Stimulated activated CD8-positive, alpha-beta memory T cell treated with anti-CD3 and anti-CD28 coated beads, Interleukin-7, amount 100 ng/mL, for 24 hours (primary cell): ENCODE measurements around the gene FAM180A.
"Not testable (repeated sequence)": the region's sequence is repeated elsewhere in the genome, so short reads cannot be mapped to it uniquely, and the experiment has no call there.

Experiments
- DNase-seq: peaks from one replicate; pipeline ENCODE4 v3.0.0-alpha.2; 2020; ENCODE audit warnings: low read depth

FAM180A gene

GRCh38 chr7:135741905-135742304 is 6.7 kb downstream of the FAM180A start:
- DNase-seq, result no peak

DNA sequence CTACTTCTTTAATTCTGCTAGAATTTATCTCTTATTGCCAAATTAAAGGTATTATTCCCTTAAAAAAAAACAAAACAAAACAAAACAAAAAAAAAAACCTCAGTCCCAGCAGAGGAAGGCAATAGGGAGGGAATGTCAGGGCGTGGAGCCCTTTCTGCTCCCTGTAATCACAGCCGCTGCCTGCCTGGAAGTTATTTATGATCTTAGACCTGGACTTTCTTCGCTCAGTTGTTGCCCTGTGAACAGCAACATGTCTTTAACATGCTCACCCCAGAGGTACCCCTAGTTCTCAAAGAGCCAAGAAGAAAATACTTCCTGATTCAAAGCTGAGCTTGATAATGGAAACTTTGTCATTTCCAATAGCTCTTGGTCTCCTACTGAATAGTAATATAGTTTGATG is 7.7 kb downstream of the FAM180A start:
- DNase-seq, result no peak

DNA sequence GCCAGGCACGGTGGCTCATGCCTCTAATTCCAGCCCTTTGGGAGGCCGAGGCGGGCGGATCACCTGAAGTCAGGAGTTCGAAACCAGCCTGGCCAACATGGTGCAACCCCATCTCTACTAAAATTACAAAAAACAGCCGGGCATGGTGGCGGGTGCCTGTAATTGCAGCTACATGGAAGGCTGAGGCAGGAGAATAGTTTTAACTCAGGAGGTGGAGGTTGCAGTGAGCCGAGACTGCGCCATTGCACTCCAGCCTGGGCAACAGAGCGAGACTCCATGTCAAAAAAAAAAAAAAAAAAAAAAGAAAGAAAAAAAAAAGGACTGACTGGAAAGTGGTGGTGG is 11.3 kb downstream of the FAM180A start:
- not testable (repeated sequence) for DNase-seq

DNA sequence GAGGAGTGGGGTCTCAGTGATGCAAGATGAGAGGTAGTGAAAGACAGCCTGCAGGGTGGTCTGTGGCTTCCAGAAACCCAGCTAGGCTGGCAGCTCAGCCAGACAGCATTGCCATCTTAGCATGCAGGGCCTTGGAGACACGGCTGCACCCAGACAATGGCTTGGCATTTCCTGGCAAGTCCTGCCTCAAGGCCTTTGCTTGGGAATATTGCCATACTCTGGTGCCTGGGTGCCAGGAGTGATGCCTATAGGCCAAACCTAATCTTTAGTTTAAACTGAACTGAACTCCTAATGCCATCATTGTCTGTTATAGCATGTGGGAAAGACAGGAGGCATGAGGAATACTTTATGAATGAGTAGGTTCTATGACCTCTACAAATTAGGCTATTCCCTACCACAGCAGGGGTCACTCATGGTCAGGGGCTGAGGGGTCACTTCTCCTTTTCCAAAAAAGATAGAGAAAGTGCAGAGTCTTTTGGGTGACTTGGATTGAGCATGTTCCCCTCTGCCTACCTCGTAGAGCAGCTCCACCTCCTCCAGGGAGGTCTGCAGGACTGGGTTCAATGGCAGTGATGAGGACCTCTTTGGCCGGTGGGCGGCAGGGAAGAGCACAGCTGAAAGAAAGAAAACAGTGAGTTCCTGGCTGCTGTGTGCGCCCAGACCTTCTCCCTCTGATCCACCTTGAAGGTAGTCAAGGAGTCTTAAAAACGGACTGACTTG is 11.9 kb downstream of the FAM180A start:
- no peak for DNase-seq

DNA sequence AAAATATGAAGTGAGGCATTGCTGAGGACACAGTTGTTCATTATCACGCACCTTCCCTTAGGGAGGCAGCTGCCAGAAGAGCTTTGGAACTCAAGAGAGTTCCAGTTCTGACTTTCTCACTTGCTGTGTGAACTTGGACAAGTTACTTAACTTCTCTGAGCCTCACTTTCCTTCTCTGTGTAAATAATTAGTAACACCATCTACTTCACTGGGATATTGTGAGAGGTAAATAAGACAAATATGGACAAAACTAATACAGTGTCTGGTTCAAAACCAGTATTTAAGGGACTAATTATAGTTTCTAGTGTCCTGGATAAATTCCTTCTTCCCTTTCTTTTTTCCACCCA is 14.3 kb downstream of the FAM180A start:
- DNase-seq, result no peak

DNA sequence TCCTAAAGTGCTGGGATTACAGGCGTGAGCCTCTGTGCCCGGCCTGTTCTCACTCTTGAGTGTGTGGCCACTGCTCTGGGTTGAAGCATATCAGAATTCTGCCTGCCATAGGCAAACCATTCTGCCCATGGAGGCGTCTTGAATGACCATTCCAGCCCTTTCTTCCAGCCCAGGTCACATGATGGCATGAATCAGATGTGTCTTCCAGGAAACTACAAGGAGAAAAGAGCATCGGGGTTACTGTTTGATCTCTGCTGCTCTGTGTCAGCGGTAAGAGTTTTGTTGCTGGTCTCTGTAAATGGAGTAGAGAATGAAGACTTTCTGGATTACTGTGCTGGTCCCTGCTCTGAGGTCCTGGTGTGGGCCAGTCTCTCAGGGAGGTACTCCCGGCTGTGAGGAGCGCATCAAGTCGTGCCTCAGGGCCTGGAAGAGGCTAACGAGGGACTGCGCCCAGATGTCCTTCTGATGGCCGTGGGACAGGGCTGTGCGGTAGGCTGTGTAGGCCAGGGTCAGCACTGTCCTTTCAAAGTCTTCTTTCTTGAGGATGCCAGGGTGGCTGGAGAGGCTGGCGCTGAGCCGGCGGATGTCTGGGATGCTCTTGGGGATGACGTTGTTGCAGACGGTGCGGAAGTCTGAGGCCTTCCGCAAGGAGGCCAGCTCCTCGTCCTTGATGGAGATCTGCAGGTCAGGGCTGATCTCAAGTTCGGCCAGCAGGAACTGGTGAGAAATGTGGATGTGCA is 14.8 kb downstream of the FAM180A start:
- DNase-seq, result no peak

DNA sequence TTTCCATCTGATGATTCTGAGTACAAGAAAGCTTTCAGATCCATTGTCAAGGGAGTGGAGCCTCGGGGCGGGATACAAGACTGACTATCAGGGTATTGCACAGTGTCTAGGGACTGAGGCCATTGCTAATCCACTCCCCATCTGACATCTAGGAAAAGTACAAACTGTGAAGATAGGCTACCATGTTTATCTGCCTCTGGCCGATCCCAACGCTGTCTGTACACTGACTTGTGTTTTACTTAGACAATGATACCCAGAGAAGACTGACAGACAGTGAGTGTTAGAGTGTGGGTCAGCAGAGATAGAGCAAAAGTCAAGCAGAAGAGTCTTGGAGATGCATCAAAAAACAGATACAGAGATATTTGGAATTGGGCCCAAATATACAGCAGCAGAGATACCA is 17.5 kb downstream of the FAM180A start:
- no peak for DNase-seq

DNA sequence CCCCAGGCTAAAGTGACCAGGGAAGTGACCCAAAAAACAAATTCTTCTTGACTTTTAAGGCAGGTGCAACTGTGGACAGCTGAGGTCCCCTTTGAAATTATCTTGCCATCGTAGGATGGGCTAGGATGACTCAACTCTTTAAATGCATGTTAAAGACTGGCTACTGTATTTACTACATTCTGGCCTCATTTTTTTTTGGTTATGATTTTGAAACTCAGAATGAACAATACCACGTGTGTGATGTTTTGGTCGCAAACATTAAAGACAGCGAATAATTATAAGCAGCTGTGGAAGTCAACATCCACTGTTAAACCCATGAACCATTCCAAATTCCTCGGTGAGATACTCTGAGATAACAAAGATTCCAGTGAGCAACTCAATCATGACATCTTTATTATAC is 19.4 kb downstream of the FAM180A start:
- no peak for DNase-seq

DNA sequence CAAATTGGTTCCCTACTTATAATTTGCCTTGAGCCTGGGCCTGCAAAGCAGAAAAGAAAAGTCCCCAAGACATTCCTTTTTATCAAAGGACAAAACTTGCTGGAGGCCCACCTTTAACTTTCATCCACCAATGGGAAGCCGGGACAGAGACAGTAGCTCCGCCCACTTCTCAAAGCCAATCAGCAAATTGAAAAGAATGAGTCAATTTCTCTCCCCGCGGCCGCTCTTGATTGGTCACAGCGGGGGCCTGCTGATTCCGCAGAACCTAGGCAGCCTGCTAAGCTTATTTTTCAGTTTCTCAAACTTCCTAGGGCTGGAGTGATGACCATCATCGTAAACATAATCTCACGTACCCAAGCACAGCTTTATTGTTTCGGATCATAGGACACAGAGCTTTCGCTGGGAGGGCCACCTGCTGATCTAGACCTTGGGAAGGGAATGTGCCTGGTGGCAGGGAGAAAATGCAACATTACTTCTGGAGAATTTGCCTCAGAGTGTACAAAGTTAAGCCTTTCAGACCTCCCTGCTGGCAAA is 20.4 kb downstream of the FAM180A start, which contains the start of gene SLC13A4:
Gene SLC13A4 (minus strand): TSS at position 51 of the 534 bp plus-strand sequence. CDS start 690 bp downstream, outside the sequence.
- no peak for DNase-seq

GRCh38 chr7:135726911-135727673 is 21.5 kb downstream of the FAM180A start:
- DNase-seq, result no peak

GRCh38 chr7:135726276-135726788 is 22.3 kb downstream of the FAM180A start:
- no peak for DNase-seq

- DNase-seq, result no peak
Measured at GRCh38 chr7:135723411-135723810, 25.2 kb downstream of the FAM180A start.

GRCh38 chr7:135721198-135721820 is 27.3 kb downstream of the FAM180A start:
- DNase-seq, result no peak

GRCh38 chr7:135719688-135720087 is 28.9 kb downstream of the FAM180A start:
- no peak for DNase-seq

DNA sequence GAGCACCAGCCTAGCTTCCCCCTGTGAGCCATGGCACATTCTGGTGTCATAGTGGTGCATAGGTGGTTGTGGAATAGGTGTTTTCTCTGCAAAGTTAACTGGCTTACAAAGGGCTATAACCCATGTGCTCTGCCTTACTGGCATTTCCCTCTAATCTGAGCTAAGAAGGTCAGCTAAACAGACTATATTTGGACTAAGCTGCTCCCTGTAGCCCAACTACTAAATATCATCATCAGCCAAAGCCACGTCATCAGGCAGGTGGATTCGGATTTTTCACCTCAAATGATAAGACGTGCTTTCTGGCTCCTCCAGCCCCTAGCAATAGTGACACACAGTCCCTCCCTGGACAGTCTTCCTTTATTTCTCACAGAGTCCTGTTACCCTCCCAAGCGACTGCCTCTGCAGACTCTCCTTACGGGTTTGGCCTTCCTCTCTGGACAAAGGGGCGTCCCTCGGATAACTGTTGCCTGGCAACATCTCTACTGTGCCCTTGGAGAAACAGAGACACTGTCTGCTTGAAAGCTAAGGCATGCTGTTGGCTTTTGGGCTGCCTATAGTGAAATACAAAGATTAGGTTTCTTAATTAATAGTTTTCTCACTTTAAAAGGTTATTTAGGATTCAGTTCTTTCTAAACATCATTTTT is 29.7 kb downstream of the FAM180A start:
- DNase-seq, result no peak

DNA sequence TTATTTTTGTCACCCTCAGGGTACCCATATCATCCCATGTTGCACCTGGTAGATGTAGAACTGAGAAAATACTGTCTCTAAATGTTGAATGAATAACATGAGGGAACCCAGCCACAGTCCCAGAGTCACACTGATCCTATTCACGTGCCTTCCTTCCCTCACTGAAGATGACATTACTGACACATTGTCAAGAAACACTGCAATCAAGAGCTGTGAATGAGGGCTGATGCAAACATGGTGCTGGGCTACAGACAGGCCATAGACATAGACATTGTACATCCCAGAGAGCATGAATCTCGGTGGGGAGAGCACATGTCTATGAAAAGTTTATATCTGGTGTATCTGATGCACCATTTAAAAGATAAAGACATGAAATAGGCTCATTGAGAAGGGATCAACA is 30.4 kb downstream of the FAM180A start:
- DNase-seq, result no peak

DNA sequence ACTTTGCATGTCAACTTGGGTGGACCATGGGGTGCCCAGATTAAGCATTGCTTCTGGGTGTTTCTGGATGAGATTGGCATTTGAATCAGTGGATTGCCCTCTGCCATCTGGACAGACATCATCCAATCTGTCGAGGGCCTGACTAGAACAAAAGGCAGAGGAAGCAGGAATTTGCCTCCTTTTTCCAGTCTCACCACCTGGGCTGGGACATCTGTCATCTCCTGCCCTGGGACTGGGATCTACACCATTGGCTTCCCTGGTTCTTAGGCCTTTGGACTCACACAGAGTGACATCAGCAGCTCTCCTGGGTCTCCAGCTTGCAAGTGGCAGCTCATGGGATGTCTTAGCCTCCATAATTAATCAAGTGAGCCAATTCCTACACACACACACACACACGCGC is 30.9 kb downstream of the FAM180A start:
- DNase-seq, result no peak

- DNase-seq, result no peak
Measured at GRCh38 chr7:135716677-135717238, 31.9 kb downstream of the FAM180A start.

DNA sequence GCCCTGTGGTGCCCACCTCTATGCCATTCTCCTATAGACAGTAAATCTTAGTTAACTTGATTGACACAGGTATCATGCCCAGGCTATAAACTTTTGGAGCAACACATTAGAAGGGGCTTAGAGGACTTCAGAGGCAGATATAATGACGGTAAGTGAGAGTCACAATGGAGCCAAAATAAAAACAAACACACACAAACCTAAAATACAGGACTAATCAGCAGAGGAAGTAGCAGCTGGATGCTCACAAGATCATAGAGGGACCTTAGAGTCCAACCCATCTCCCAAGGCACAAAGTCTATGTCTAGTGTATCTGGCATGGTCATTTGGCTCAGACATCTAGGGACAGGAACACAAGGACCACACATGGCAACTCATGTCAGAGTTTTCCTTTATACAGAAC is 32.9 kb downstream of the FAM180A start:
- no peak for DNase-seq

GRCh38 chr7:135715055-135715522 is 33.5 kb downstream of the FAM180A start:
- no peak for DNase-seq

DNA sequence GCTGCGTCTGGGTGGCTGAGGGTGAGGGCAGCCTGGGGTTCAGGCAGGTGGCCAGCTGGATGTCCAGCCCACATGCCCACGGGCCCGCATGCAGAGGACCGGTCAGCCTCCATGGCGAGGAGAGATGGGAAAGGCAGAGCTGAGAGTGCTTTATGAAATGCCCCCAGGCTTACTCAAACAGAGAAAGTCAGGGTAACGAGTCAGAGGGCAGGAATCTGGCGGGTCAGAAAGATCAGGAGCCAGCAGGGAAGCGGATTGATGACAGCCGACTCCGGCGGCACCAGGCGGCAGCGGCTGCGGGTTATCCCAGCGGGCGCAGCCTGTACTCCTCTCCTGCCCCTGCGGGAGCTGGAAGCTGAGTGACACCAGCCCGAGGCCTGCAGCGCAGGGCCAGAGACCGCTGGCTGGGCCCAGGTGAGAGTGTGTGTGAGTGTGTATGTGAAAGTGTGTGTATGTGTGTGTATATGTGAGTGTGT is 34.0 kb downstream of the FAM180A start:
- no peak for DNase-seq
